Activated naive CD8-positive, alpha-beta T cell treated with anti-CD3 and anti-CD28 coated beads, Interleukin-2, amount 10 ng/mL, durations not matched to agents 7 days and 5 days (primary cell): ENCODE data around the gene SPSB4. TPM values are rescaled to one million over a fixed set of nuclear protein-coding genes. Genes with fewer than 3 reads are reported as not detected.
"Not testable (repeated sequence)": the region's sequence is repeated elsewhere in the genome, so short reads cannot be mapped to it uniquely, and the experiment has no call there.

Experiments used
- ATAC-seq: fragments of 150-1000 bp; cut with Tn5 transposase; one replicate; pipeline ENCODE4 v1.10.0; 2021; ENCODE audit warnings: low read depth, moderate library complexity
- POLR2A ChIA-PET: fragments of 350-600 bp; sonication (Branson Sonifier 250); formaldehyde crosslinking; loops from one replicate; lab custom pipeline; 2021; ENCODE audit warnings: antibody characterized with exemption; lab: Charles Lee
- DNase-seq: peaks from one replicate; pipeline ENCODE4 v3.0.0; 2021
- H3K27ac Mint-ChIP-seq: one replicate; pipeline ENCODE4 v1.8.0; 2022; ENCODE audit warnings: mild to moderate bottlenecking, mixed read lengths
- H3K27me3 Mint-ChIP-seq: one replicate; pipeline ENCODE4 v1.8.0; 2022; ENCODE audit warnings: mild to moderate bottlenecking, moderate library complexity, mixed read lengths
- H3K36me3 Mint-ChIP-seq: one replicate; pipeline ENCODE4 v1.8.0; 2021; ENCODE audit warnings: mild to moderate bottlenecking, mixed read lengths
- H3K4me1 Mint-ChIP-seq: one replicate; pipeline ENCODE4 v1.8.0; 2021; ENCODE audit warnings: mixed read lengths
- H3K4me3 Mint-ChIP-seq: one replicate; pipeline ENCODE4 v1.8.0; 2022; ENCODE audit warnings: mild to moderate bottlenecking, moderate library complexity, mixed read lengths
- H3K9me3 Mint-ChIP-seq: one replicate; pipeline ENCODE4 v1.8.0; 2021; ENCODE audit warnings: mixed read lengths
- total RNA-seq, 2 experiments: library from RNA; stranded (reverse); gene quantifications; one replicate each; pipeline ENCODE4 v1.2.3, GENCODE V29; 2021

SPSB4 gene
- not detected for total RNA-seq

DNA sequence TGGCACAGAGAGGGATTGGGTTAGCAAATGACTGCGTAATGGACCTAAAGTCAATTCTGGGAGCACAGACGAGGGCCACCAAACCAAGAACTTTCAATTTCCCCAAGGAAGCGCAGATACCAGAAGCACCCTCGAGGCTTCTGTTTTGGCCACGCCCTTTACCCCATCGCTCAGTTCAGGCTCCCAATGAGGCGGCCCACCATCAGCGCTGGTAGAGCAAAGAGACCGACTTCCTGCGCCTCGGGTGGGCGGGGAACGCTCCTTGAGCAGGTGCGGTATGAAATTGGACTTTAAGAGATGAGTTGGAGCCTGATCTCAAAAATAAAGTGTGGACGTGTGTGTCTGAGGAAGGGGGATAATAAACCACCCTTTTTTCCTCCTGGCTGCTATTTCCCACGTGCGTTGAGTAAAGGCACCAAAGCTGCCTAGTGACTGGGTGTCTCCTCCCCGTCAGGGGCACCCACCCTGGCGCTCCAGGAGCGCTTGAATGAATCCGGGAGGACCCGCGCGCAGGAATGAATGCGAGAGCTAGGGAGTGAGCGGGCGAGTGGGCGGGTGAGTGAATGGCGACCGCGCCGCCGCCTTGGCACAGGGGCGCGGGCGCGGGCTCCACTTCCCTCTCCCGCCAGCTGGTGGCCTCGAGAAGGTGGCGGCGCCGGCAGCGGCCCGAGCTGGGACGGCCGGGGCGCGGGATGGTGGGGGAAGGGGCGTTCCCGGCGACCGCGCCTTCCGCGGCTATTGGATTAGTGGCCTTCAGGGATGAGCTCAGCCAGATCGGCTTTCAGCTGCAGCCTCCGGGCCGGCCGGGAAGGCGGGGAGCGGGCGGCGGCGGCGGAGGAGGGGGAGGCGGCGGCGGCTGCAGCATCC is at the start of gene SPSB4:
Gene SPSB4 (plus strand): TSS at position 772 of the 867 bp plus-strand sequence. CDS start 14,758 bp downstream, outside the sequence.
- Mint-ChIP-seq H3K4me1 (peaks cover 10% of the 10 kb centered on the region), H3K27ac (no peak within 1 kb of the TSS), H3K36me3 (no peaks in the 10 kb centered on the region), H3K9me3 (no peaks in the 10 kb centered on the region), H3K27me3 (peaks cover 76% of the 10 kb centered on the region), H3K4me3 (peak within 1 kb of the TSS; percentile 76)
- POLR2A ChIA-PET = no interaction called here
- peak; percentile 54 for DNase-seq
- ATAC-seq = peak; percentile 63

DNA sequence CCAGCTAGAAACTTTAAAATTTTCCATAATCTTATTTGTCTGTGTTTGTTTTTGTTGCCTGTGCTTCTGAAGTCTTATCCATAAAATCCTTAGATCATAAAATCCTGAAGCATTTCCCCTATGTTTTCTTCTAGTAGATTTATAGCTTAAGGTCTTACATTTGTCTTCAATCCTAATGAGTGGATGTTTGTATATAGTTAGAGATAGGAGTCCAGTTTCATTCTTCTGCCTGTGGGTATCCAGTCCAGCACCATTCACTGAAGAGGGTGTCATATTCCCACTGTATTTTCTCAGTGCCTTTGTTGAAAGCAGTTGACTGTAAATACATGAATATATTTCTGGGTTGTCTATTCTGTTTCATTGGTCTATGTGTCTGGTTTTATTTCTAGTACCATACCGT is 44.8 kb upstream of the SPSB4 start:
- H3K4me1 Mint-ChIP-seq = peaks cover 1% of the 10 kb centered on the region
- H3K9me3 Mint-ChIP-seq = no peaks in the 10 kb centered on the region
- DNase-seq = no peak
- no peaks in the 10 kb centered on the region for H3K36me3 Mint-ChIP-seq
- H3K27me3 Mint-ChIP-seq = peaks cover 40% of the 10 kb centered on the region
- ATAC-seq = no peak
- POLR2A ChIA-PET = no interaction called here
- H3K27ac Mint-ChIP-seq = no peak overlapping the region
- no peak overlapping the region for H3K4me3 Mint-ChIP-seq

DNA sequence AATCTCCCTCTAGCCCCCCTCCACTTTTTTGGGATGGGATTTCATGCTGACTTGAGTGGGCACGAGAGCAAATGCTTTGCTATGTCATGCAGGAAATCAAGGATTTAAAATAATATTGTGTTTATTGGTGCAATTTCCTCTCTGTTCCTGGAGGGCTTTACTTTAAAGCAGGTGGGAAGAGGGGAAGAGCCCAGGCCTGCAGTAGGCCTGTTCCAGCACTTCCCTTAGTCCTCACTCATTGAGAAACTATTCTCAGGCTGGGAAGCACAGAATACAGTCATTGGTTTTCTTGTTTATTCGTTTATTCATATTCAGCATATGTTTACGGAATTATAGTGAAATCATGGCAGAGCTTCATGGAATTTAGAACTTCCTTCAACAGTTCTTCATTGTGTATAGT is 41.7 kb upstream of the SPSB4 start:
- H3K4me3 Mint-ChIP-seq = no peak overlapping the region
- no peak overlapping the region for H3K27ac Mint-ChIP-seq
- H3K36me3 Mint-ChIP-seq = no peaks in the 10 kb centered on the region
- DNase-seq = no peak
- H3K9me3 Mint-ChIP-seq = no peaks in the 10 kb centered on the region
- H3K27me3 Mint-ChIP-seq = peaks cover 49% of the 10 kb centered on the region
- peaks cover 6% of the 10 kb centered on the region for H3K4me1 Mint-ChIP-seq
- POLR2A ChIA-PET = no interaction called here
- no peak for ATAC-seq

DNA sequence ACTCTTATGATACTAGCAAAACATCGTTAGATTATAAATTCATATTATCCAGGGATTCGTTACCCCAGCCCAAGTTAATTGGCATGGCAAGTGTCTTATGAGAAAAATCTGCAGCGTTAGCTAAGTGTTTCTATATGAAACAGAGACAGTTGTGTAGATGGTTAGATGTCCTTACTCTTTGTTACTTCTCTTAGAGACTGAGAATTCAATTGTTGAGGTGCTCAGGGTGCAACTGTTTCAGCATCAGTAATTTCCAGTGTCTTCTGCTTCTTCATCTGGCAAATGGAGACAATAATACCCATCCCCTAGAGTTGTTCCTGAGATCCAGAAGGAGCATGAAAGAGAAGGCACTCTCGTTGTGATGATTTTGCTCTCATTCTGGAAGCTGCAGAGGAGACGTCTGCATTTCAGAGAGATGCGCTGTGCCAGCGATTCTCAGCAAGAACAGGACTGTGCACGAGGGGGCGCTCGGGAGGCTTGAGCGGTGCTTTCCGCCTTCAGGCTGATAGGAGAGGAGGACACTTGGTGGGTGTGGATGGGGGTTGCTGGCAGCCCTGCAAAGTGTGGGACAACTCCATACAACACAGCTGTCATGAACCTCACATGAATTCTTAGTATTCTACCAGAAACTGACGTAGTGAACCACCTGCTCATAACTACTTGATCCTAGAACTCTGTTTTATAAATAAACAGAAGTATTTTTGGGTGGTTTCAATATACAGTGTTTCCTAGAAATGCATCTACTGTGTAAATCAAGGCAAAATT is 39.7 kb upstream of the SPSB4 start:
- peak; percentile 93 for ATAC-seq
- H3K27ac Mint-ChIP-seq = no peak overlapping the region
- DNase-seq = peak; percentile 86
- no peak overlapping the region for H3K4me3 Mint-ChIP-seq
- H3K9me3 Mint-ChIP-seq = no peaks in the 10 kb centered on the region
- H3K27me3 Mint-ChIP-seq = peaks cover 57% of the 10 kb centered on the region
- H3K36me3 Mint-ChIP-seq = no peaks in the 10 kb centered on the region
- H3K4me1 Mint-ChIP-seq = peaks cover 6% of the 10 kb centered on the region
- POLR2A ChIA-PET = no interaction called here

DNA sequence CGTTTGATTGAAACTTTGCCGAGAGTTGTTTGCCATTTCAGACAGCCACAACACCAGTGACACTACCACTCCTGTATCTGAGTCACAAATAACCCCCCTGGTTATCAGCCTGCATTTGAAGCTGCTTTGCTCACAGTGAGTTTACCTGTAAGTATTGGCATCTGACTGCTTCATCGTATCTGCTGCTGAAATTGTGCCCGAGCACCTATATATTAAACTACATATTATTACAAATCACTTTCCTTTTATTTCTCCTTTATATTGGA is 39.2 kb upstream of the SPSB4 start:
- Mint-ChIP-seq H3K4me3 (no peak overlapping the region), H3K36me3 (no peaks in the 10 kb centered on the region), H3K27ac (no peak overlapping the region), H3K9me3 (no peaks in the 10 kb centered on the region), H3K27me3 (peaks cover 52% of the 10 kb centered on the region), H3K4me1 (peaks cover 8% of the 10 kb centered on the region)
- no peak for DNase-seq
- no peak for ATAC-seq
- POLR2A ChIA-PET = no interaction called here

DNA sequence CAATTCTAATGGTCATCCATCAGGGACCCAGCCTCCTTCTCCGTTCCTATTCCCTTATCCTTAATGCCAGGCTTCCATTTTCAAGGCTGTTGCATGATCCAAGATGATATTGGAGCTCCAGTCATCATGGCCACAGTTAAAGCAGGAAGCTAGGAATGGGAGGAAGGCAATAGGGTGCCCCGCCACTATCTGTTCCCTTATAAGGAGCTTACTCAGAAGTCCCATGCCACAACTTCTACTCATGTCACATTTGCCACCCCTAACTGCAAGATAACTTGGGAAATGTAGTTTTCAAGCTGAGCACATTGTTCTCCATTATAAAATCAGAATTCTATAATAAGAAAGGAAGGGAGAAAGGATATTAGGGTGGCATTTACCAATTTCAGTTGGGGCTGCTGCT is 38.6 kb upstream of the SPSB4 start:
- peaks cover 45% of the 10 kb centered on the region for H3K27me3 Mint-ChIP-seq

DNA sequence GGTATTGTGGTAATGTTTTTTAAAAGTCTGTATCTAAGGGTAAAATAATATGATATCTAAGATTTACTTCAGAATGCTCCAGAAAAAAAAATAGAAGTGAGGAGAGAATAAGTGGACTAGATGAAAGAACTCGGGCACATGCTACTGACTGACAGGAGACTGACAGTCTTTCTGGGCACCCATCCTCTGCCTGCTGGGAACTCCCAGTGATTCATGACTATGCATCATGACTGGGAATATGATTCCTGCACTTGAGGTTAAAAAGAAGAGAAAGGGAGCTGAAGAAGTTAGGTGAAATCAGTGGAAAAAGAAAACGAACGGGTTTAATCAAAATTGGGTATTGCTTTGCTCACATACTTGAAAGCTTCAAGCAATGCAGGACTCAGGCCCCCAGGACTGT is 35.7 kb upstream of the SPSB4 start:
- H3K4me1 Mint-ChIP-seq = peaks cover 30% of the 10 kb centered on the region
- DNase-seq (no peak), ATAC-seq (no peak)
- no peak overlapping the region for H3K4me3 Mint-ChIP-seq
- H3K27me3 Mint-ChIP-seq = peaks cover 25% of the 10 kb centered on the region
- no peaks in the 10 kb centered on the region for H3K36me3 Mint-ChIP-seq
- POLR2A ChIA-PET = no interaction called here
- H3K9me3 Mint-ChIP-seq = no peaks in the 10 kb centered on the region
- no peak overlapping the region for H3K27ac Mint-ChIP-seq

More for the DNA sequence above, 38.6 kb upstream of the SPSB4 start:
- Mint-ChIP-seq H3K27ac (no peak overlapping the region), H3K4me1 (peaks cover 12% of the 10 kb centered on the region), H3K9me3 (no peaks in the 10 kb centered on the region), H3K4me3 (no peak overlapping the region), H3K36me3 (no peaks in the 10 kb centered on the region)
- POLR2A ChIA-PET = no interaction called here
- ATAC-seq (no peak), DNase-seq (no peak)

DNA sequence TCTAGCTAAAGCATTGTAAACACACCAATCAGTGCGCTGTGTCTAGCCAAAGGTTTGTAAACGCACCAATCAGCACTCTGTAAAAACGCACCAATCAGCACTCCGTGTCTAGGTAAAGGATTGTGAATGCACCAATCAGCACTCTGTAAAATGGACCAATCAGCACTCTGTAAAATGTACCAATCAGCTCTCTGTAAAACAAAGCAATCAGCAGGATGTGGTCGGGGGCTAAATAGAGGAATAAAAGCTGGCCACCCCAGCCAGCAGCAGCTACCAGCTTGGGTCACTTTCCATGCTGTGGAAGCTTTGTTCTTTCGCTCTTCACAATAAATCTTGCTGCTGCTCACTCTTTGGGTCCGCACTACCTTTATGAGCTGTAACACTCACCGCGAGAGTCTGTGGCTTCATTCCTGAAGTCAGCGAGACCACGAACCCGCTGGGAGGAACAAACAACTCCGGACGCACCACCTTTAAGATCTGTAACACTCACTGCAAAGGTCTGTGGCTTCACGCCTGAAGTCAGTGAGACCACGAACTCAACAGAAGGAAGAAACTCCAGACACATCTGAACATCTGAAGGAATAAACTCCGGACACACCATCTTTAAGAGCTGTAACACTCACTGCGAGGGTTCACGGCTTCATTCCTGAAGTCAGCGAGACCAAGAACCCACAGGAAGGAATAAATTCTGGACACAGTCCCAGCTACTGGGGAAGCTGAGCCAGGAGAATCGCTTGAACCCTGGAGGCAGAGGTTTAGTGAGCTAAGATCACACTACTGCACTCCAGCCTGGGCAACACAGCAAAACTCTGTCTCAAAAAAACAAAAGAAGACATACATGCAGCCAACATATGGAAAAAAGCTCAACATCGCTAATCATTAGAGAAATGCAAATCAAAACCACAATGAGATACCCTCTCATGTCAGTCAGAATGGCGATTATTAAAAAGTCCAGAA is 33.5 kb upstream of the SPSB4 start:
- H3K36me3 Mint-ChIP-seq, H3K9me3 Mint-ChIP-seq: not testable (repeated sequence)
- DNase-seq = peak; percentile 55
- H3K27me3 Mint-ChIP-seq = peaks cover 24% of the 10 kb centered on the region
- peak overlapping the region; percentile 64 for H3K27ac Mint-ChIP-seq
- peaks cover 27% of the 10 kb centered on the region for H3K4me1 Mint-ChIP-seq
- ATAC-seq = peak; percentile 55
- POLR2A ChIA-PET = interaction anchor here (0.7 kb wide), 1 partner anchor 168 kb away, joined by 3 read pairs; no protein-coding TSS in a partner anchor
- H3K4me3 Mint-ChIP-seq = peak overlapping the region; percentile 62

DNA sequence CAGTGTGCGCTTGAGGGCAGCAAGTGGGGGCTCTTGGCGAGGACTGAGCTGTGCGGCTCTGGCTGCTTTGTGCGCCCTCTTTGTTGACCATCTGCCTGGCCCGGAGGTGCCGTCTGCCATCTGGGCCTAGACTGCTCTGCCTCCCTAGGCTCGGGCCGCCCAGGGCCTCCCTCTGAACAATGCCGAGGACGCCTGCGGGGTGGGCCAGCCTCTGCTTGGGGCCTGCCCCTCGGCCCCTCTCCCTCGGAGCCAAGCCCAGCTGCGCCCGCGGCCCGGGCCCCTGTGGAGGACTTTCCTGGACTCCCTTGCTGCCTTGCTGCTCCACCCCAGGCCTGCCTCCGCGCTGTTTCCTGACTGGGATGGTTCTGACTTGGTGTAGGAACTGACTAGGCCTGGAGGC is 31.9 kb upstream of the SPSB4 start:
- no peak overlapping the region for H3K27ac Mint-ChIP-seq
- peaks cover 27% of the 10 kb centered on the region for H3K4me1 Mint-ChIP-seq
- H3K36me3 Mint-ChIP-seq = no peaks in the 10 kb centered on the region
- H3K4me3 Mint-ChIP-seq = no peak overlapping the region
- no peak for ATAC-seq
- H3K27me3 Mint-ChIP-seq = peaks cover 29% of the 10 kb centered on the region
- POLR2A ChIA-PET = no interaction called here
- no peaks in the 10 kb centered on the region for H3K9me3 Mint-ChIP-seq
- no peak for DNase-seq

DNA sequence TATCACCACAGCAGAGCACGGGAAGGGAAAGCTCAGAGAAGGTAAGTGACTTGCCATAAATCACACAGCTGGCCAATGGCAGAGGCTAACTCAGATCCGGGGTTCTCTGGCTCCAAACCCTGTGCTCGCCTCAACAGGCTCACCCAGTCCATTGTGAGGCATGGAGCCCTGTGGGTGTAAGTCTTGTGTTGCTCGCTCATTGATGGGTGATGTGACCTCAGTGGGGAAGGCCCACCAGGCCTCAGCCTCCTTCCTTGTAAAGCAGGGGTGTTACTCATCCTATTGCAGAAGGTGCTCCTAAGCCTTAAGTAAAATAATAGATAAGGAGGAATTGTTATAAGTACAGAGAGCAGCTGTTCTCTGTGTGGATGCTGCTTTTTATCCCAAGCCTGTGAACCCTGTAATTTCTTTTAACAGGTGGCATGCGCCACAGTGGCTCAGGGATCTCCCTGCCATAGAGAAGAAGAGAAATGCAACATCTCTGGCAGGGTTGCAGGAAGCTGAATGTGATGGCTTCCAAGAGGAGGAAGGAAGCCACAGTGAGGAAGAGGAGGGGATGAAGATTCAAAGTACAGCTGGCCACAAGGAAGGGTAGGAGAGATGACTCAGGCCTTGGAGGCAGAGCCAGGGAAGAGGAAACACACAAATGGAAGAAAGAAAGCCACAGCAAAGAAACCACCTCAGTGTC is 30.9 kb upstream of the SPSB4 start:
- no peak for ATAC-seq
- DNase-seq = no peak

DNA sequence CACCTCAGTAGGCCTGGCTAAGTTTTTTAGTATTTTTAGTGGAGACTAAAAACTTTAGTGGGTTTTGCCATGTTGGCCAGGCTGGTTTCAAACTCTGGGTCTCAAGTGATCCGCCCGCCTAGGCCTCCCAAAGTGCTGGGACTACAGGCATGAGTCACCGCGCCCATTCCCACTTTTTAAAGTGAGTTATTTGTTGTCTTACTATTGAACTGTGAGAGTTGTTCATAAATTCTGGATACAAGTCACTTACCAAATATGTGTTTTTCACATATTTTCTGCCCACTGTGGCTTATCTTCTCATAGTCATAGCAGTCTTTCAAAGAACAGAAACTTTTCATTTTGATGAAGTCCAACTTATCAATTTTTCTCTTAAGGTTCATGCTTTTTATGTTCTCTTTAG is 29.9 kb upstream of the SPSB4 start:
- Mint-ChIP-seq H3K4me1 (peaks cover 27% of the 10 kb centered on the region), H3K9me3 (no peaks in the 10 kb centered on the region), H3K27me3 (peaks cover 34% of the 10 kb centered on the region), H3K36me3 (no peaks in the 10 kb centered on the region), H3K4me3 (no peak overlapping the region), H3K27ac (no peak overlapping the region)
- POLR2A ChIA-PET = no interaction called here
- ATAC-seq (no peak), DNase-seq (no peak)

More for the DNA sequence above, 30.9 kb upstream of the SPSB4 start:
- Mint-ChIP-seq H3K9me3 (no peaks in the 10 kb centered on the region), H3K36me3 (no peaks in the 10 kb centered on the region), H3K27me3 (peaks cover 33% of the 10 kb centered on the region), H3K27ac (no peak overlapping the region), H3K4me1 (peaks cover 27% of the 10 kb centered on the region), H3K4me3 (no peak overlapping the region)
- POLR2A ChIA-PET = no interaction called here

DNA sequence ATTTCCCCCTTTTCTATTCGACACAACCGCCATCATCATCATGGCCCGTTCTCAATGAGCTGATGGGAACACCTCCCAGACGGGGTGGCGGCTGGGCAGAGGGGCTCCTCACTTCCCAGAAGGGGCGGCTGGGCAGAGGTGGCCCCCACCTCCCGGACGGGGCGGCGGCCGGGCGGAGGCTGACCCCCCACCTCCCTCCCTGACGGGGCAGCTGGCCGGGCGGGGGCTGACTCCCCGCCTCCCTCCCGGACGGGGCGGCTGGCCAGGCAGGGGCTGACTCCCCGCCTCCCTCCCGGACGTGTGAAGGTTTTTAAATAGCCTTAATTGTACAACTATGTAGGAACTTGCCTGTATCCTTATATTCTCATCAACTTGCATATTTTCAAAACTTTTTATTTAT is 20.9 kb upstream of the SPSB4 start:
- no peaks in the 10 kb centered on the region for H3K9me3 Mint-ChIP-seq
- H3K27me3 Mint-ChIP-seq = peaks cover 23% of the 10 kb centered on the region
- H3K27ac Mint-ChIP-seq = no peak overlapping the region
- H3K4me1 Mint-ChIP-seq = no peaks in the 10 kb centered on the region
- DNase-seq (no peak), ATAC-seq (no peak)
- no peaks in the 10 kb centered on the region for H3K36me3 Mint-ChIP-seq
- H3K4me3 Mint-ChIP-seq = no peak overlapping the region
- POLR2A ChIA-PET = no interaction called here

DNA sequence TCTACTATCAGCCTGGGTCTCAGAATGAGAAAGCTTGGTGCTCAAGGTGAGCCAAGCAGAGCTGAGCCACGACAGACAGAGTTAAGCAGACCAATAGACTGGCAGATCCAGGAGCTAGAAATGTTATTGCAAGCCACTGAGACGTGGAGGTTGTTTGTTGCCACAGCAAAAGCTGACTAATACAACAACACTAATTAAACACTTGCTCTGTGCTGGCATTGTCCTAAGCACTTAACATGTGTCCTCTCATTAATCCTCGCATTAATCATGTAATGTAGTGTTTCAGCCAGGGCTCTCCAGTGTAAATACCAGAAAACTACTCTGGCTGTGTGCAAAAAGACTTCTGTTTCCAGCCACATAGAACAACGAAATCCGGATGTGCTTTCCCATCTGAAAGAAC is 11.6 kb upstream of the SPSB4 start:
- Mint-ChIP-seq H3K27me3 (peaks cover 30% of the 10 kb centered on the region), H3K4me3 (no peak overlapping the region), H3K36me3 (no peaks in the 10 kb centered on the region), H3K9me3 (no peaks in the 10 kb centered on the region), H3K27ac (no peak overlapping the region), H3K4me1 (no peaks in the 10 kb centered on the region)
- DNase-seq = no peak
- POLR2A ChIA-PET = no interaction called here
- no peak for ATAC-seq
